ENCODE data around the gene CFAP410. TPM values are rescaled to one million over a fixed set of nuclear protein-coding genes. Genes with fewer than 3 reads are reported as not detected.

Gene CFAP410
- total and polyA plus RNA-seq, 2 of the 13 experiments (the other 11 are each of a cell fraction or from before 2014, with no cell fraction given) = 8.0 to 20.1 TPM

DNA sequence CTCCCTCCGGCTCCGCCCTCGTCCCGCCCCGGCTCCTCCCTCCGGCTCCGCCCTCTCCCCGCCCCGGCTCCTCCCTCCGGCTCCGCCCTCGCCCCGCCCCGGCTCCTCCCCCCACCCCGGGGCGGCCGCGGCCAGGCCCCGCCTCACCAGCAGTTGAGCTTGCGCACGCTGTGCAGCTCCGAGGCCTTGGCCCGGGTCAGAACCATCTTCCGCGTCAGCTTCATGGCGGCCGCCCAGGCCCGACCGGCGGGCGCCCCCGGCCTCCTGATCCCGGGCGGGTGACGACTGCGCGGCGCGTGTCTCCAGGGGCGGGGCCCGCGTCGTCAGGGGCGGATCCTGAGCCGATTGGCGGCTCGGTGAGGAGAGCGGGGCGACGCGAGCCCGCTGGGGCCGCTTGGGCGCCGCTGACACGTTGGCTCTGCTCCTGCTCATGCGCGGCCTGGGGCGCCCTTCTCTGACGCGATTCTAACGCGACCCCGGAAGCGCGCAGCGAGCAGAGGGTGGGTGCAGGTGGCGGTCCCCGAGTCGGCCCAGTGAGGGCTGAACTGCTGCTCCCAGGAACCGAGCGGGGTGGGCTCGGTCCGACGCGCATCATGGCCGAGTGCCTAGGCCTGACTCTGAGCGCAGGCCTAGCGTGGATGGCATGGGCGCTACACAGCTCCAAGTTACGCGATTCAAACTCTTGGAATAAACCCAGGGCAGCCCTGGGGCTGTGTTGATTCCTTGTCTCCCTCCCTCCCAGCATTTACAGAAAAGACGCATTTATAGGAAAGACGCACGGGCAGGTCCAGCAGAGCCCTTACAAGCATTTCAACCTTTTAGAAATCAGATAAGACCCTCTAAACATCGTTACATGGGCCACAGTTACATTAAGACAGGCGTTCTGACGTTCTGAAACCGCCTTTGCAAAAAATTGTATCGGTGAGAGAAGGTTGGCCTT lies at the start of gene CFAP410 (continued):
- TF ChIP-seq ZSCAN31 (CRISPR knock-in tag; IDR thresholded peaks at IDR 0.05; ENCODE audit: low read depth) (peak; percentile 75; the same call in 1 of the 2 replicates), ZNF572 (CRISPR knock-in tag; IDR thresholded peaks at IDR 0.05) (no peak), GATA4 (IDR thresholded peaks at IDR 0.05; ENCODE audit: borderline replicate concordance, low read depth) (no peak), MTF1 (CRISPR knock-in tag; IDR thresholded peaks at IDR 0.05) (0 out of 2 replicates have a peak, but pooled peaks have one; percentile 45), MLLT10 (CRISPR knock-in tag; IDR thresholded peaks at IDR 0.05) (no peak), ZNF160 (CRISPR knock-in tag; IDR thresholded peaks at IDR 0.05) (peak; percentile 92), HOXD1 (CRISPR knock-in tag; IDR thresholded peaks at IDR 0.05) (peak; percentile 69), ZNF670 (CRISPR knock-in tag; IDR thresholded peaks at IDR 0.05; ENCODE audit: borderline replicate concordance) (no peak), SIX4 (CRISPR knock-in tag; IDR thresholded peaks at IDR 0.05) (peak; percentile 38; the same call in 1 of the 2 replicates), ZNF225 (CRISPR knock-in tag; IDR thresholded peaks at IDR 0.05) (0 out of 2 replicates have a peak, but pooled peaks have one; percentile 52), ZNF563 (CRISPR knock-in tag; IDR thresholded peaks at IDR 0.05) (peak; percentile 85), ATAD3A (CRISPR knock-in tag; IDR thresholded peaks at IDR 0.05) (no peak), NFIC (IDR thresholded peaks at IDR 0.05; ENCODE audit: low read length) (no peak)
- TF ChIP-seq, protein P1, sequence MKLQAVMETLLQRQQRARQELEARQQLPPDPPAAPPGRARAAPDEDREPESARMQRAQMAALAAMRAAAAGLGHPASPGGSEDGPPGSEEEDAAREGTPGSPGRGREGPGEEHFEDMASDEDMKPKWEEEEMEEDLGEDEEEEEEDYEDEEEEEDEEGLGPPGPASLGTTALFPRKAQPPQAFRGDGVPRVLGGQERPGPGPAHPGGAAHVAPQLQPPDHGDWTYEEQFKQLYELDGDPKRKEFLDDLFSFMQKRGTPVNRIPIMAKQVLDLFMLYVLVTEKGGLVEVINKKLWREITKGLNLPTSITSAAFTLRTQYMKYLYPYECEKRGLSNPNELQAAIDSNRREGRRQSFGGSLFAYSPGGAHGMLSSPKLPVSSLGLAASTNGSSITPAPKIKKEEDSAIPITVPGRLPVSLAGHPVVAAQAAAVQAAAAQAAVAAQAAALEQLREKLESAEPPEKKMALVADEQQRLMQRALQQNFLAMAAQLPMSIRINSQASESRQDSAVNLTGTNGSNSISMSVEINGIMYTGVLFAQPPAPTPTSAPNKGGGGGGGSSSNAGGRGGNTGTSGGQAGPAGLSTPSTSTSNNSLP (IDR thresholded peaks at IDR 0.05; ENCODE audit: low read depth, low read length) = peak; percentile 11; the same call in 1 of the 2 replicates
- TF ChIP-seq, protein P2, sequence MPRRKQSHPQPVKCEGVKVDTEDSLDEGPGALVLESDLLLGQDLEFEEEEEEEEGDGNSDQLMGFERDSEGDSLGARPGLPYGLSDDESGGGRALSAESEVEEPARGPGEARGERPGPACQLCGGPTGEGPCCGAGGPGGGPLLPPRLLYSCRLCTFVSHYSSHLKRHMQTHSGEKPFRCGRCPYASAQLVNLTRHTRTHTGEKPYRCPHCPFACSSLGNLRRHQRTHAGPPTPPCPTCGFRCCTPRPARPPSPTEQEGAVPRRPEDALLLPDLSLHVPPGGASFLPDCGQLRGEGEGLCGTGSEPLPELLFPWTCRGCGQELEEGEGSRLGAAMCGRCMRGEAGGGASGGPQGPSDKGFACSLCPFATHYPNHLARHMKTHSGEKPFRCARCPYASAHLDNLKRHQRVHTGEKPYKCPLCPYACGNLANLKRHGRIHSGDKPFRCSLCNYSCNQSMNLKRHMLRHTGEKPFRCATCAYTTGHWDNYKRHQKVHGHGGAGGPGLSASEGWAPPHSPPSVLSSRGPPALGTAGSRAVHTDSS (CRISPR knock-in tag; conservative IDR thresholded peaks at IDR 0.05) = no peak
- TF ChIP-seq, protein P3, sequence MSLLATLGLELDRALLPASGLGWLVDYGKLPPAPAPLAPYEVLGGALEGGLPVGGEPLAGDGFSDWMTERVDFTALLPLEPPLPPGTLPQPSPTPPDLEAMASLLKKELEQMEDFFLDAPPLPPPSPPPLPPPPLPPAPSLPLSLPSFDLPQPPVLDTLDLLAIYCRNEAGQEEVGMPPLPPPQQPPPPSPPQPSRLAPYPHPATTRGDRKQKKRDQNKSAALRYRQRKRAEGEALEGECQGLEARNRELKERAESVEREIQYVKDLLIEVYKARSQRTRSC (CRISPR knock-in tag; IDR thresholded peaks at IDR 0.05; ENCODE audit: low read depth) = no peak
- TF ChIP-seq, protein P4, sequence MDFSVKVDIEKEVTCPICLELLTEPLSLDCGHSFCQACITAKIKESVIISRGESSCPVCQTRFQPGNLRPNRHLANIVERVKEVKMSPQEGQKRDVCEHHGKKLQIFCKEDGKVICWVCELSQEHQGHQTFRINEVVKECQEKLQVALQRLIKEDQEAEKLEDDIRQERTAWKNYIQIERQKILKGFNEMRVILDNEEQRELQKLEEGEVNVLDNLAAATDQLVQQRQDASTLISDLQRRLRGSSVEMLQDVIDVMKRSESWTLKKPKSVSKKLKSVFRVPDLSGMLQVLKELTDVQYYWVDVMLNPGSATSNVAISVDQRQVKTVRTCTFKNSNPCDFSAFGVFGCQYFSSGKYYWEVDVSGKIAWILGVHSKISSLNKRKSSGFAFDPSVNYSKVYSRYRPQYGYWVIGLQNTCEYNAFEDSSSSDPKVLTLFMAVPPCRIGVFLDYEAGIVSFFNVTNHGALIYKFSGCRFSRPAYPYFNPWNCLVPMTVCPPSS (IDR thresholded peaks at IDR 0.05) = no peak
- TF ChIP-seq, protein P5, sequence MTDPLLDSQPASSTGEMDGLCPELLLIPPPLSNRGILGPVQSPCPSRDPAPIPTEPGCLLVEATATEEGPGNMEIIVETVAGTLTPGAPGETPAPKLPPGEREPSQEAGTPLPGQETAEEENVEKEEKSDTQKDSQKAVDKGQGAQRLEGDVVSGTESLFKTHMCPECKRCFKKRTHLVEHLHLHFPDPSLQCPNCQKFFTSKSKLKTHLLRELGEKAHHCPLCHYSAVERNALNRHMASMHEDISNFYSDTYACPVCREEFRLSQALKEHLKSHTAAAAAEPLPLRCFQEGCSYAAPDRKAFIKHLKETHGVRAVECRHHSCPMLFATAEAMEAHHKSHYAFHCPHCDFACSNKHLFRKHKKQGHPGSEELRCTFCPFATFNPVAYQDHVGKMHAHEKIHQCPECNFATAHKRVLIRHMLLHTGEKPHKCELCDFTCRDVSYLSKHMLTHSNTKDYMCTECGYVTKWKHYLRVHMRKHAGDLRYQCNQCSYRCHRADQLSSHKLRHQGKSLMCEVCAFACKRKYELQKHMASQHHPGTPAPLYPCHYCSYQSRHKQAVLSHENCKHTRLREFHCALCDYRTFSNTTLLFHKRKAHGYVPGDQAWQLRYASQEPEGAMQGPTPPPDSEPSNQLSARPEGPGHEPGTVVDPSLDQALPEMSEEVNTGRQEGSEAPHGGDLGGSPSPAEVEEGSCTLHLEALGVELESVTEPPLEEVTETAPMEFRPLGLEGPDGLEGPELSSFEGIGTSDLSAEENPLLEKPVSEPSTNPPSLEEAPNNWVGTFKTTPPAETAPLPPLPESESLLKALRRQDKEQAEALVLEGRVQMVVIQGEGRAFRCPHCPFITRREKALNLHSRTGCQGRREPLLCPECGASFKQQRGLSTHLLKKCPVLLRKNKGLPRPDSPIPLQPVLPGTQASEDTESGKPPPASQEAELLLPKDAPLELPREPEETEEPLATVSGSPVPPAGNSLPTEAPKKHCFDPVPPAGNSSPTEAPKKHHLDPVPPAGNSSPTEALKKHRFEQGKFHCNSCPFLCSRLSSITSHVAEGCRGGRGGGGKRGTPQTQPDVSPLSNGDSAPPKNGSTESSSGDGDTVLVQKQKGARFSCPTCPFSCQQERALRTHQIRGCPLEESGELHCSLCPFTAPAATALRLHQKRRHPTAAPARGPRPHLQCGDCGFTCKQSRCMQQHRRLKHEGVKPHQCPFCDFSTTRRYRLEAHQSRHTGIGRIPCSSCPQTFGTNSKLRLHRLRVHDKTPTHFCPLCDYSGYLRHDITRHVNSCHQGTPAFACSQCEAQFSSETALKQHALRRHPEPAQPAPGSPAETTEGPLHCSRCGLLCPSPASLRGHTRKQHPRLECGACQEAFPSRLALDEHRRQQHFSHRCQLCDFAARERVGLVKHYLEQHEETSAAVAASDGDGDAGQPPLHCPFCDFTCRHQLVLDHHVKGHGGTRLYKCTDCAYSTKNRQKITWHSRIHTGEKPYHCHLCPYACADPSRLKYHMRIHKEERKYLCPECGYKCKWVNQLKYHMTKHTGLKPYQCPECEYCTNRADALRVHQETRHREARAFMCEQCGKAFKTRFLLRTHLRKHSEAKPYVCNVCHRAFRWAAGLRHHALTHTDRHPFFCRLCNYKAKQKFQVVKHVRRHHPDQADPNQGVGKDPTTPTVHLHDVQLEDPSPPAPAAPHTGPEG (CRISPR knock-in tag; IDR thresholded peaks at IDR 0.05) = no peak; the same call in none of the 2 replicates
